GM12878 (cell line): ENCODE data around the gene DYSF. TPM values are rescaled to one million over a fixed set of nuclear protein-coding genes. Genes with fewer than 3 reads are reported as not detected.

Experiments used
- ATAC-seq: fragments of 200-7000 bp; cut with Tn5 transposase; 3 replicates; pipeline ENCODE4 v1.9.1; 2020; ENCODE audit warnings: mild to moderate bottlenecking, moderate library complexity
- BruUV-seq: library from RNA; stranded (reverse); fragments of 400-500 nt; replicated peaks from 2 replicates; lab custom pipeline; 2021; lab: Mats Ljungman, UMichigan
- CTCF ChIA-PET: fragments of 300-600 bp; sonication (Branson Sonifier 250); formaldehyde crosslinking; extraction: SDS; loops from one replicate; lab custom pipeline; 2021; ENCODE audit warnings: inconsistent platforms; lab: Yijun Ruan, JAX
- POLR2A ChIA-PET: fragments of 350-600 bp; formaldehyde crosslinking; extraction: SDS; loops from one replicate; lab custom pipeline; 2021; ENCODE audit warnings: inconsistent platforms; lab: Charles Lee
- RAD21 ChIA-PET: fragments of 300-600 bp; sonication (Branson Sonifier 250); formaldehyde crosslinking; loops from one replicate; lab custom pipeline; 2023; ENCODE audit warnings: antibody characterized with exemption; ENCODE audit not compliant: unreplicated experiment; lab: Charles Lee
- SMC1A ChIA-PET: fragments of 300-600 bp; sonication (Branson Sonifier 250); formaldehyde crosslinking; loops from one replicate; lab custom pipeline; 2023; ENCODE audit not compliant: unreplicated experiment, uncharacterized antibody; lab: Charles Lee
- DNase-seq: peaks from one replicate; pipeline ENCODE4 v3.0.0-alpha.2; 2011; ENCODE audit warnings: low read depth, low spot score
- FAIRE-seq: peaks from 3 replicates; lab custom pipeline; 2011; peaks lifted over from hg19 to GRCh38; lab: Jason Lieb, UNC
- H2AFZ ChIP-seq: 2 replicates; pipeline ENCODE4 v1.6.0; 2011; ENCODE audit warnings: low read depth, low read length, control low read depth; ENCODE audit not compliant: control insufficient read depth
- H3K27ac ChIP-seq: 2 replicates; pipeline ENCODE4 v1.5.1; 2011; ENCODE audit warnings: control low read depth; ENCODE audit not compliant: control insufficient read depth, insufficient read depth
- H3K27me3 ChIP-seq, 2 experiments: replicated peaks in 1 of 2; 2 replicates each; pipeline versions ENCODE4 v1.6.0 to v1.6.1; 2011; ENCODE audit warnings: low read length in 1 of 2; ENCODE audit not compliant: control insufficient read depth in 2 of 2, insufficient read depth in 2 of 2
- H3K36me3 ChIP-seq, 2 experiments: 2 replicates each; pipeline ENCODE4 v1.5.1; 2011; ENCODE audit warnings: low read length in 1 of 2; ENCODE audit not compliant: control insufficient read depth in 2 of 2, insufficient read depth in 2 of 2
- H3K4me1 ChIP-seq: 2 replicates; pipeline ENCODE4 v1.6.1; 2011; ENCODE audit warnings: mild to moderate bottlenecking, low read length, moderate library complexity, mixed read lengths; ENCODE audit not compliant: control insufficient read depth, insufficient read depth
- H3K4me2 ChIP-seq: 2 replicates; pipeline ENCODE4 v1.6.0; 2011; ENCODE audit warnings: control low read depth; ENCODE audit not compliant: control insufficient read depth, insufficient read depth
- H3K4me3 ChIP-seq: fragments of 200-600 bp; sonication (generic); 2 replicates; pipeline ENCODE4 v1.5.1; 2016
- H3K79me2 ChIP-seq: 2 replicates; pipeline ENCODE4 v1.6.0; 2011; ENCODE audit warnings: low read length; ENCODE audit not compliant: control insufficient read depth, insufficient read depth
- H3K9ac ChIP-seq: 2 replicates; pipeline ENCODE4 v1.8.0; 2011; ENCODE audit warnings: low read length, control low read depth, mixed read lengths; ENCODE audit not compliant: control insufficient read depth, insufficient read depth
- H3K9me3 ChIP-seq: replicated peaks from 3 replicates; pipeline ENCODE4 v1.5.1; 2011; ENCODE audit warnings: mild to moderate bottlenecking, low read length; ENCODE audit not compliant: control insufficient read depth, insufficient read depth
- H4K20me1 ChIP-seq: 2 replicates; pipeline ENCODE4 v1.6.0; 2011; ENCODE audit not compliant: control insufficient read depth, insufficient read depth
- BRCA1 ChIP-seq: IDR thresholded peaks from 2 replicates; pipeline ENCODE4 v1.6.1; 2011; ENCODE audit warnings: low read depth, low read length, improper control_type of control experiment
- CBX3 ChIP-seq: fragments of 200-600 bp; sonication (generic); IDR thresholded peaks from 2 replicates; pipeline ENCODE4 v1.6.1; 2016; ENCODE audit warnings: low read depth, borderline replicate concordance
- MYC ChIP-seq: IDR thresholded peaks from 2 replicates; pipeline ENCODE4 v1.6.1; 2011; ENCODE audit warnings: mild to moderate bottlenecking, low read length, moderate library complexity, inconsistent platforms; ENCODE audit not compliant: insufficient read depth, insufficient replicate concordance, insufficient read length, severe bottlenecking
- NFIC ChIP-seq: IDR thresholded peaks from 2 replicates; pipeline ENCODE4 v1.6.1; 2012; ENCODE audit warnings: low read depth, mild to moderate bottlenecking, inconsistent platforms, low read length, moderate library complexity
- NFXL1 ChIP-seq: fragments of 450-650 bp; IDR thresholded peaks from 2 replicates; pipeline ENCODE4 v1.6.1; 2017; ENCODE audit warnings: antibody characterized with exemption, mild to moderate bottlenecking, borderline replicate concordance
- PML ChIP-seq: IDR thresholded peaks from 2 replicates; pipeline ENCODE4 v1.6.1; 2012; ENCODE audit warnings: low read length, inconsistent platforms
- RFX5 ChIP-seq: IDR thresholded peaks from 2 replicates; pipeline ENCODE4 v1.6.1; 2011; ENCODE audit warnings: low read depth, low read length, improper control_type of control experiment
- SMC3 ChIP-seq: IDR thresholded peaks from 2 replicates; pipeline ENCODE4 v1.6.1; 2011; ENCODE audit warnings: low read length, improper control_type of control experiment, borderline replicate concordance
- in situ Hi-C: fragments of 300-500 bp; cut with MboI; formaldehyde crosslinking; loops from 9 replicates; pipeline ENCODE4 v1.14.3; 2018; ENCODE audit warnings: mixed read lengths
- intact Hi-C: fragments of 100-400 bp; cut with micrococcal nuclease; formaldehyde crosslinking; loops from one replicate; pipeline ENCODE4 v1.14.2; 2022; ENCODE audit not compliant: unreplicated experiment
- polyA plus RNA-seq, 11 experiments: library from polyadenylated mRNA; depleted of rRNA in 4 of 11; unstranded in 6 of 11; stranded (reverse) in 5 of 11; fragments of >200 nt; fragmentation: Nextera tagmentation in 4 of 11; fragmentation: Illumina TruSeq in 1 of 11; extraction: Ambion mirVana in 4 of 11; extraction: Trizol in 1 of 11; gene quantifications; 1 replicate in 1 of 11; 2 replicates in 10 of 11; pipeline versions ENCODE4 v1.2.1 to v1.2.3, GENCODE V29; 2011 to 2016; ENCODE audit warnings: inconsistent platforms in 2 of 11, missing spikeins in 2 of 11, low read depth in 1 of 11
- total RNA-seq, 4 experiments: library from RNA; depleted of rRNA in 3 of 4; stranded (reverse); fragments of >200 nt in 3 of 4; fragmentation: Illumina TruSeq in 1 of 4; extraction: Trizol in 1 of 4; gene quantifications; 2 replicates each; pipeline versions ENCODE4 v1.2.1 to v1.2.3, GENCODE V29; 2013 to 2021
- TF ChIP-seq, protein P1 (sequence below): fragments of 450-650 bp; IDR thresholded peaks from 2 replicates; pipeline ENCODE4 v1.6.1; 2014; ENCODE audit warnings: mild to moderate bottlenecking

Gene DYSF
- total and polyA plus RNA-seq, 10 of the 15 experiments (the other 5 are each of a cell fraction or from before 2014, with no cell fraction given): under 0.01 to 0.15 (median 0.03) TPM; not detected in 7

DNA sequence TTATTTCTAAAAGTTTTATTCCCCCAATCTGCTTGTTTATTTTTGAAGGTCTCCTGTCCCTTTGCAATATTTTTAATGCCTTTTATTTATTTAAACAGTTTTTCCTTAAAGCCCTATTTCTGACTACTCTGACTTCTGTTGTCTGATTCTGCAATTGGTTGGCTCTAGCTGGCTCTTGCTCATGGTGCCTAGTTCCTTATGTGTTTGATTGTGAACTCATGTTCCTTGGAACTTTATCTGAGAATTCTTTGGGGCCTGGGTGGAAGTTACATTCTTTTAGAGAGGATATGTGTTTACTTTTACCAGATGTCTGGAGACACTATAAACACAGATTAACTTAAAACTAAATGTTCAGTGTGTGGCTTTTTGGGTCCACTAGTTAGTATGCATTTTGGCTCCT is 175.9 kb downstream of the DYSF start:
- Histone ChIP-seq H2AFZ (no peak overlapping the region), H4K20me1 (no peaks in the 10 kb centered on the region), H3K9ac (no peak overlapping the region), H3K27me3 (no peaks in the 10 kb centered on the region; a peak in 1 of 4 replicates), H3K4me3 (no peak overlapping the region), H3K36me3 (no peaks in the 10 kb centered on the region), H3K4me2 (no peak overlapping the region), H3K27ac (no peak overlapping the region), H3K9me3 (no peaks in the 10 kb centered on the region), H3K79me2 (no peaks in the 10 kb centered on the region), H3K4me1 (no peaks in the 10 kb centered on the region)
- no peak for ATAC-seq
- intact Hi-C loops (no loop called here), in situ Hi-C loops (no loop called here)
- ChIA-PET SMC1A (no interaction called here), POLR2A (no interaction called here), RAD21 (no interaction called here), CTCF (no interaction called here)
- TF ChIP-seq NFIC (no peak), NFXL1 (no peak), BRCA1 (no peak), RFX5 (no peak), SMC3 (no peak), PML (no peak), CBX3 (no peak), MYC (no peak)
- TF ChIP-seq, protein P1, sequence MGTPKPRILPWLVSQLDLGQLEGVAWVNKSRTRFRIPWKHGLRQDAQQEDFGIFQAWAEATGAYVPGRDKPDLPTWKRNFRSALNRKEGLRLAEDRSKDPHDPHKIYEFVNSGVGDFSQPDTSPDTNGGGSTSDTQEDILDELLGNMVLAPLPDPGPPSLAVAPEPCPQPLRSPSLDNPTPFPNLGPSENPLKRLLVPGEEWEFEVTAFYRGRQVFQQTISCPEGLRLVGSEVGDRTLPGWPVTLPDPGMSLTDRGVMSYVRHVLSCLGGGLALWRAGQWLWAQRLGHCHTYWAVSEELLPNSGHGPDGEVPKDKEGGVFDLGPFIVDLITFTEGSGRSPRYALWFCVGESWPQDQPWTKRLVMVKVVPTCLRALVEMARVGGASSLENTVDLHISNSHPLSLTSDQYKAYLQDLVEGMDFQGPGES: no peak
- DNase-seq: no peak
- no TSS peak for BruUV-seq
- FAIRE-seq: no peak
